ENCODE measurements around the gene TPBG.

DNA sequence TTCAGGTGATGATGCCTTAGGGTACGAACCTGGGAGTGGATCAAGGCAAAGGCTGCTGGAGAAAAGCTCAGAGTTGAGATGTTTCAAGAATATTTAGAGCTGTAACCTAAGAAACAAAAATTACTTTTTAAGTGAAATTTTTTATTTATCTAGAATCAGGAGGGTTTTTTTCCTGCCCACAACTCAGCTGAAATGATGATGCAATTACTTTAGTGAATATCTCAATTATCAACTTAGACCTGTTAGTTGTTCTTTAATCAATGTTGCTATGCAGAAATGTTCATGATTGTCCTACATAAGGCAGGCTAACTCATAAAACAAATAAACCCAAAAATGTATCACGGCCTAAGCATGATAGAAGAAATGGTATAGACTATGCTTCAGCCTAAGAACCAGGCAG, 50.3 kb downstream of the TPBG start:
- TF ChIP-seq CTCF (IDR thresholded peaks at IDR 0.05; ENCODE audit: low read depth, low read length): no peak
- TF ChIP-seq EZH2phosphoT487 (IDR thresholded peaks at IDR 0.05; ENCODE audit: low read depth): no peak
